Stomach (tissue), 9 donors: ENCODE measurements around the gene ZBTB32. TPM values are rescaled to one million over a fixed set of nuclear protein-coding genes. Genes with fewer than 3 reads are reported as not detected.
A peak's percentile ranks its signal among the peaks of the same experiment; 100 is the strongest.

ENCODE experiments used
- DNase-seq, 2 donors: peaks; one replicate each; pipeline versions ENCODE4 v3.0.0 to v3.0.0-alpha.2; 2013 to 2019
- H3K27ac ChIP-seq, 5 donors: fragments of 200-600 bp in 4 of 5; sonication (generic) in 4 of 5; one replicate each; pipeline ENCODE4 v1.5.1; 2013 to 2019; ENCODE audit warnings: mild to moderate bottlenecking in 1 of 5, moderate library complexity in 1 of 5
- H3K27me3 ChIP-seq, 3 donors: fragments of 200-600 bp; sonication (generic); one replicate each; pipeline ENCODE4 v1.5.1; 2017 to 2019; ENCODE audit warnings: mixed run types in 1 of 3
- H3K36me3 ChIP-seq, 4 donors: fragments of 200-600 bp; sonication (generic); 1 replicate in 3 of 4; 2 replicates in 1 of 4; pipeline ENCODE4 v1.5.1; 2016 to 2019
- H3K4me1 ChIP-seq, 4 donors: fragments of 200-600 bp; sonication (generic); one replicate each; pipeline ENCODE4 v1.5.1; 2016 to 2019
- H3K4me3 ChIP-seq, 4 donors: fragments of 200-600 bp; sonication (generic) in 3 of 4; one replicate each; pipeline ENCODE4 v1.5.1; 2016 to 2019; ENCODE audit warnings: mild to moderate bottlenecking in 1 of 4
- H3K9me3 ChIP-seq, 4 donors: fragments of 200-600 bp; sonication (generic); one replicate each; pipeline ENCODE4 v1.5.1; 2016 to 2019
- EP300 ChIP-seq: sonication (generic); formaldehyde crosslinking; IDR thresholded peaks from one replicate; pipeline ENCODE4 v1.6.1; 2017; ENCODE audit warnings: antibody characterized with exemption
- POLR2A ChIP-seq, 4 donors: fragments of 450-650 bp; IDR thresholded peaks; one replicate each; pipeline ENCODE4 v1.6.1; 2016; ENCODE audit warnings: antibody characterized with exemption in 4 of 4, control low read depth in 2 of 4, mild to moderate bottlenecking in 1 of 4, moderate library complexity in 1 of 4
- POLR2AphosphoS5 ChIP-seq, 3 donors: sonication (generic); formaldehyde crosslinking; IDR thresholded peaks; one replicate each; pipeline ENCODE4 v1.6.1; 2016; ENCODE audit warnings: antibody characterized with exemption in 3 of 3
- WGBS, 5 donors: extraction: QIAGEN DNeasy Blood & Tissue Kit in 3 of 5; methylation state at CpG; one replicate each; pipeline versions ENCODE4 v1.1.5 to v1.1.7; 2013 to 2018; 5-methylcytosine and 5-hydroxymethylcytosine counted together
- intact Hi-C: fragments of 100-400 bp; cut with DNase I; formaldehyde crosslinking; loops from one replicate; pipeline ENCODE4 v1.15.1; 2023; ENCODE audit warnings: low total_unique reads
- polyA plus RNA-seq, 3 donors: library from polyadenylated mRNA; stranded (reverse); fragments of 200-250 nt; gene quantifications; one replicate each; pipeline ENCODE4 v1.2.3, GENCODE V29; 2013
- total RNA-seq, 5 donors: library from RNA; depleted of rRNA; stranded (reverse); fragments of >200 nt; gene quantifications; one replicate each; pipeline versions ENCODE4 v1.1.0 to v1.2.3, GENCODE V29; 2014 to 2016
- TF ChIP-seq, protein P1 (sequence below), 7 experiments: fragments of 450-650 bp in 4 of 7; fragments of 200-600 bp in 3 of 7; sonication (generic) in 3 of 7; IDR thresholded peaks; one replicate each; pipeline ENCODE4 v1.5.1; 2016 to 2019; ENCODE audit warnings: antibody characterized with exemption in 7 of 7, control low read depth in 2 of 7, mild to moderate bottlenecking in 1 of 7
- donor health status: healthy with polysubstance abuse.
- donor health status: Bipolar disorder and iron deficiency.
- donor health status: healthy.

ZBTB32 gene
- total and polyA plus RNA-seq, 8 donors = 0.43 to 8.2 (median 0.46) TPM; not detected in 5

DNA sequence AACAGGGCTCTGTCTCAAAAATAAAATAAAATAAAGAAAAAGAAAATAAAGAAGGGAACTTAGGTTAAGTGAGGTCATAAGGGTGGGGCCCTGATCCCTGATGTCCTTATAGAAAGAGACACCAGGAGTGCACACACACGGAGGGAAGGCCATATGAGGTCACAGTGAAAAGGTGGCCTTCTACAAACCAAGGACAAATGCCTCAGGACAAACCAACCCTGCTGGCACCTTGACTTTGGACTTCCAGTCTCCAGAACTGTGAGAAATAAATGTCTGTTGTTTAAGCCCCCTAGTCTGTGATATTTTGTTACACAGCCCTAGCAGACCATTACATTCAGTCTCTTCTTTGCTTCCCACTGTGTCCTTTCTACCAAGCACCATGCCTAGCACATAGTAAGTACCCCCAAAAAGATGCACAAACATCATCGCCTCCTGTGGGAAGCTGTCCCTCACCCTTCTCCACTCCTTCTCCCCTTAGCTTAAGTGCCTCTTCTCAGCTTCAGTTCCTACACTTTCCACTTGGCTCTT lies 8.4 kb upstream of the ZBTB32 start:
- Histone ChIP-seq H3K9me3 (no peaks in the 10 kb centered on the region), H3K36me3 (no peaks in the 10 kb centered on the region), H3K27ac (no peak overlapping the region), H3K27me3 (no peaks in the 10 kb centered on the region), H3K4me3 (no peak overlapping the region), H3K4me1 (no peaks in the 10 kb centered on the region)
- TF ChIP-seq, protein P1, sequence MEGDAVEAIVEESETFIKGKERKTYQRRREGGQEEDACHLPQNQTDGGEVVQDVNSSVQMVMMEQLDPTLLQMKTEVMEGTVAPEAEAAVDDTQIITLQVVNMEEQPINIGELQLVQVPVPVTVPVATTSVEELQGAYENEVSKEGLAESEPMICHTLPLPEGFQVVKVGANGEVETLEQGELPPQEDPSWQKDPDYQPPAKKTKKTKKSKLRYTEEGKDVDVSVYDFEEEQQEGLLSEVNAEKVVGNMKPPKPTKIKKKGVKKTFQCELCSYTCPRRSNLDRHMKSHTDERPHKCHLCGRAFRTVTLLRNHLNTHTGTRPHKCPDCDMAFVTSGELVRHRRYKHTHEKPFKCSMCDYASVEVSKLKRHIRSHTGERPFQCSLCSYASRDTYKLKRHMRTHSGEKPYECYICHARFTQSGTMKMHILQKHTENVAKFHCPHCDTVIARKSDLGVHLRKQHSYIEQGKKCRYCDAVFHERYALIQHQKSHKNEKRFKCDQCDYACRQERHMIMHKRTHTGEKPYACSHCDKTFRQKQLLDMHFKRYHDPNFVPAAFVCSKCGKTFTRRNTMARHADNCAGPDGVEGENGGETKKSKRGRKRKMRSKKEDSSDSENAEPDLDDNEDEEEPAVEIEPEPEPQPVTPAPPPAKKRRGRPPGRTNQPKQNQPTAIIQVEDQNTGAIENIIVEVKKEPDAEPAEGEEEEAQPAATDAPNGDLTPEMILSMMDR (IDR thresholded peaks at IDR 0.05) = no peak
- no peak for TF ChIP-seq POLR2AphosphoS5 (IDR thresholded peaks at IDR 0.05)
- TF ChIP-seq EP300 = no peak
- no peak for TF ChIP-seq POLR2A (IDR thresholded peaks at IDR 0.05)
- intact Hi-C loops = no loop called here
- WGBS, 5 donors = 71 to 85% (median 77%) methylated on average over 2 of the region's 2 CpGs
- no peak for DNase-seq

DNA sequence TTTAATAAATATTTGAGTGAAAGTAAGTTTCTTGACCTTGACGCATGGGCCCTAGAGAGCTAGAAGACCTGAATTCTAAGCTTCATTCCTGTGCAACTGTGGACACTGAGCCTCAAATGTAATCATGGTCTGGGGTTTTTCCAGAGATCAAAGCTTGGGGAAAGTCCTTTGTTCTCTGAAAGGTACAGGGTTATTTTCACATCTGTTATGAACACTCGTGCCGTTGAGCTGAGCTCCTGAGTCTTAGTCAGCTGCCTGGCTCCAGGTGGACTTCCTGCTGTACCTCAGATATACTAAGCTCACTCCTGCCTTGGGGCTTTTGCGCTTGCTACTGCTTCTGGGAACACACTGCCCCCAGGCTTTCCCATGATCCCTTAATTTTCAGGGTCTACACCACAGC lies 7.5 kb upstream of the ZBTB32 start:
- 39 to 54% (median 47%) methylated on average over 4 of the region's 4 CpGs for WGBS, 5 donors
- intact Hi-C loops = no loop called here
- TF ChIP-seq POLR2A (IDR thresholded peaks at IDR 0.05) (no peak), POLR2AphosphoS5 (IDR thresholded peaks at IDR 0.05) (no peak), EP300 (no peak)
- TF ChIP-seq, protein P1 (IDR thresholded peaks at IDR 0.05) = no peak
- Histone ChIP-seq H3K4me3 (no peak overlapping the region), H3K36me3 (no peaks in the 10 kb centered on the region), H3K9me3 (no peaks in the 10 kb centered on the region), H3K27ac (no peak overlapping the region), H3K27me3 (no peaks in the 10 kb centered on the region), H3K4me1 (peaks cover 0 to 3% (median 2%) of the 10 kb centered on the region in 4 donors)
- no peak for DNase-seq

DNA sequence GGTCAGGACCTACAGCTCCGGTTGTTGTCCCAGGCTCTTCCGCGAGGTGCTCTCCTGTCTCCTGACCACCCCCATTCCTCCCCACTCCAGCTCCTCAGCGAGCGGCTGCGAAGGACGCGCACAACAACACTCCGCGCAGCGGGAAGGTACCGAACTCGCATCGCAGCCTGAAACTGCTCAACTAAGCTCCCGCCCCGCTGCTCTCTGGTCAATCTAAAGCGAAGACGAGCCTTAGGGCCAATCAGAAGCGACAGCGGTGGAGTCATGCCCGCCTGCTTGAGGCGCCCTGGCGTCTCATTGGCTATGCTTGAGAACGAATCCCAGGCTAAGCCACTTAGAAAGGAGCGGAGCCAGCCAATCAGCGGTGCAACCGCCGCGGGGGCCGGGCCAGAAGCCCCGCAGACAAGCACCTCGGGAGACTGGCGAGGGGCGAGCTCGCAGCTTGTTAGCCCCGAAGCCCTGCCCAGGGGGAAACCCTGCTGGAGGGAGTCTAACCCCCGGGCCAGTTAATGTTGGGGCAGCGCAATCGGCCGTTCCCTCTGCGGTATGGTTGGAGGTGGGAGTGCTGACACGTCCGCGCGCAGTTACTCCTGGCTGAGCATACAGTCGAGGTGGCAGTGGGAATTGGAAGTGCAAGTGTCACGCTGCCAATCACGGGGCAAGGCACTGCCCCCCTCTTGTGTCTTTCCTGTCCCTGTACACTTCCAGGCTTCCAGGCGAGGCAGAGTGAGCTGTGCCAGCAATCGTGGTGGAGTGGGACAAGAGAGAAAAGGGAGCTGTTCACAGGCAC lies 1.9 kb upstream of the ZBTB32 start:
- WGBS, 5 donors = 0 to 1% (median 0%) methylated on average over 37 to 50 of the region's 50 CpGs
- Histone ChIP-seq H3K4me1 (peaks cover 0 to 17% (median 16%) of the 10 kb centered on the region in 4 donors), H3K36me3 (no peaks in the 10 kb centered on the region), H3K4me3 (peak overlapping the region; percentile 60 to 73 (median 66)), H3K9me3 (no peaks in the 10 kb centered on the region), H3K27ac (peak overlapping the region; percentile 60 to 81 (median 76)), H3K27me3 (peaks cover 0 to 17% (median 0%) of the 10 kb centered on the region in 3 donors)
- intact Hi-C loops = no loop called here
- TF ChIP-seq EP300 = no peak
- TF ChIP-seq POLR2AphosphoS5 (IDR thresholded peaks at IDR 0.05) = peak; percentile 45 to 64 (median 59)
- TF ChIP-seq, protein P1 (IDR thresholded peaks at IDR 0.05) = peak in 1 of 7 experiments; percentile 4
- no peak for TF ChIP-seq POLR2A (IDR thresholded peaks at IDR 0.05)
- peak; percentile 98 to 99 for DNase-seq

DNA sequence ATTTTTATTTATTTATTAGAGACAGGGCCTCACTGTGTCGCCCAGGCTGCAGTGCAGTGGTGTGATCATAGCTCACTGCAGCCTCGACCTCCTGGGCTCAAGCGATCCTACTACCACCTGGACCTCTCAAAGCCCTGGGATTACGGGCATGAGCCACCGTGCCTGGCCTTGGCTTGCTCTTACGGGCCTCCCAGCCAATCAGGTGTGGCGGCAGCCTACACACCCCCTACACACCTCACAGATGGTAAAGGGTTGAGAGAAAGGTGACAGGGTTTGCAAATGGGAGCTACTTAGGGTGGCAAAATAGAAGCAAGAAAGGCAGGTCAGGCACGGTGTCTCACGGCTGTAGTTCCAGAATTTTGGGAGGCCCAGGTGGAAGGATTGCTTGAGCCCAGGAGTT lies 1.0 kb upstream of the ZBTB32 start:
- Histone ChIP-seq H3K36me3 (no peaks in the 10 kb centered on the region), H3K4me1 (peaks cover 0 to 17% (median 16%) of the 10 kb centered on the region in 4 donors), H3K27ac (peak overlapping the region in 1 of 5 donors; percentile 49), H3K9me3 (no peaks in the 10 kb centered on the region), H3K27me3 (peaks cover 0 to 17% (median 0%) of the 10 kb centered on the region in 3 donors), H3K4me3 (peak overlapping the region in 1 of 4 donors; percentile 71)
- TF ChIP-seq POLR2AphosphoS5 (IDR thresholded peaks at IDR 0.05) (no peak), POLR2A (IDR thresholded peaks at IDR 0.05) (no peak), EP300 (no peak)
- TF ChIP-seq, protein P1 (IDR thresholded peaks at IDR 0.05) = no peak
- no peak for DNase-seq
- WGBS, 5 donors = 43 to 57% (median 47%) methylated on average over 8 to 9 of the region's 9 CpGs
- intact Hi-C loops = no loop called here
